ENCODE results near the gene OR4D9.
A peak's percentile ranks its signal among the peaks of the same experiment; 100 is the strongest.
"Not testable (repeated sequence)": the region's sequence is repeated elsewhere in the genome, so short reads cannot be mapped to it uniquely, and the experiment has no call there.

OR4D9 gene

DNA sequence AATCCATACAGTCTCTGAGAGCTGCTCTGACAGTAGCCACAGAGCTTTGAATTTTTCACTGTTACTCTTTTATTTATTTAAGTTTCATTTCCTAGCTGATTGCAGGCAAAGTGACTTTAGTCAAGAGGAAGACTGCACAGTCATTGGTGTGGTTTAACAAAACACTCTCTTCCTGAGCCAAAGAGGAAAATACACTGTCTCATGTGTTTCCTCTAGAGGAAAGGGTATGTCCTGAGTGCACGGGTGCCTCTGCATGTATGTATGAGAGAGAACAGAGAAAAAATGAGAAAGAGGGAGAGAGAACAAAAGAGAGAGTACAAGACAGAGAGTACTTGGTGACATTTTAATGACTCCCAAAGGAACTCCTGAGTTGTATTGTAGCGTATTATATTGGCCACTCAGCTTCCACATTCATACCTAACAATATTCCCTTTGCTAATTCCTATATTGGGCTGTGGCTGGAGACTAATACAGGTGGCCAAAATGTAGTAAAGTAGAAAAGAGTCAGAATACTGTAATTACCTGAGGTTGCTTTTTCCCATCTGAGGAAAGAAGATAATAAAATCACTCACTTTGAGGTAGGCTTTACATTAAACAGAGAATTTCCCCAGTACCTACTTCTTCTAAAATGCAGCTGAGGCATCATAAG lies at the start of gene OR4D9:
Gene OR4D9, plus strand, starts transcription at position 599 of the 649 bp plus-strand sequence. CDS start 3,374 bp downstream, outside the sequence.
- DNase-seq (ENCODE audit: low spot score): peak; percentile 3

DNA sequence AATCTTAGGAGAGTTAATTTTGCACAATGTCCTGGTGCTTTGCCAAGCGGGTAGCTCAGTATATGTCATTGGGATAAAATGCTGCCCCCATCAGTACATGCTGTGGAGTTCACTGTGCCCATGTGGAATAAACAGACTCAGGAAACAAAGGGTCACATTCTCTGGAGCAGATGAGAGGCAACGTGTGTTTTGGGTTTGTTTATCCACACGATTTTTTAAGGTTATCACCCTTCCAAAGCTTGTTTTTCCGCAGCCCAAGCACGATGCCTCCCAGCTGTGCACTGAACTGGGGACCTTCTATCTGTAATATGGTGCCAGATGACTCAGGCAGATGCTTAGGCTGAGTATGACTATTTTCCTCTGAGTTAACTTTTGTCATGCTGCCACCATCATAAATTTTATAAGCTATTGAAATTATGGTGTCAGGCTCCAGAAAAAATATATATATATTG lies 48.1 kb upstream of the OR4D9 start:
- DNase-seq (ENCODE audit: low spot score): no peak

DNA sequence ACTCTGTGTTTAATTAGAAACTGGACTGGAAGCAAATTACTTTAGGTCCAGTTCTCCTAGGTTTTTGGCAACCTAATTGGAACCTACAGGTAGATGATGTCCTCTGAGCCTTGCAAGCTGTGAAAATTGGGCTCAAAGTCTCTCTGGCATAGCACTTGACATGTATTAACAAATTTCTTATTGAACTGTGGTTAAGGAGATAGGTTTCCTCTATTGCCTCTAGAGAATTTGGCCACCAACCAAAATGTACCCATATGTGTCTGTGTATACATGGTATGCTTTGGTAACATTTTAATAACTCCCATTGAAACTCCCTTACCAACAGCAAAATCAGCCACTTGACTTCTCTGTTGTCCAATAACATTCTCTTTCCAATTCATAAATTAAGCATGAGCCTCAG lies 38.3 kb upstream of the OR4D9 start, which contains the start of gene OR4D10:
Gene OR4D10, plus strand, starts transcription at position 301 of the 400 bp plus-strand sequence. CDS start 4,115 bp downstream, outside the sequence.
- DNase-seq (ENCODE audit: low spot score): no peak

DNA sequence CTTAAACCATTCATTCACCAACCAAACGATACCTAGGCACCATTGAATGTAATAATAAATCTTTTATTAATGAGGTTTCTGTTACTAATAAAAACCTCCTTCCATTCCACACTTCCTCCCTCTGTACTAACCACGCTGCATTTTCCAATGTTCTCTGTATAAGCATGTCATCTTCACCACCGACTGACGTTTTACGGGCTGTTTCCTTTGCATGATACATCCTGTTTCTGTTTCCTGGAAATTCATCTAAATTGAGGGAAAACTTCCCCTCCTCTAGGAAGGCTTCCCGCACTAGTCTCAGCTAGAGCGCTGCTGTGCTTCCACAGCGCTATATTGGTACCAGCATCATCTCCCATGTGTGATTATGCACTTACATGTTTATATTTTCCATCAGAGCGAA lies 36.2 kb upstream of the OR4D9 start:
- DNase-seq (ENCODE audit: low spot score): no peak

DNA sequence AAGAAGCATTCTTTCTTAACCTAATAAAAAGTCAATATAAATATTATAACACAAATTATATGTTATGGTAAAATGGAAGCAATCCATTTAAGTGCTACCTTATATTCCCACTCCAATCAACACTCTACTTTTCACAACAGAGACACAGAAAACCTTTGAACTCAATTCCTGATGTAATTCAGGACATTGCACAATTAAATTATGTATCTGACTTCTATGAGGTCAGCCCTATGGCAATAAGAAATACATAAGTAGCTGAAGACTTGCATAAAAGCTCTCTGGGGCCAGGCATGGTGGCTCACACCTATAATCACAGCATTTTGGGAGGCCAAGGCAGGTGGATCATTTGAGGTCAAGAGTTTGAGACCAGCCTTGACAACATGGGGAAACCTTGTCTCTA lies 31.4 kb upstream of the OR4D9 start:
- DNase-seq (ENCODE audit: low spot score): no peak

DNA sequence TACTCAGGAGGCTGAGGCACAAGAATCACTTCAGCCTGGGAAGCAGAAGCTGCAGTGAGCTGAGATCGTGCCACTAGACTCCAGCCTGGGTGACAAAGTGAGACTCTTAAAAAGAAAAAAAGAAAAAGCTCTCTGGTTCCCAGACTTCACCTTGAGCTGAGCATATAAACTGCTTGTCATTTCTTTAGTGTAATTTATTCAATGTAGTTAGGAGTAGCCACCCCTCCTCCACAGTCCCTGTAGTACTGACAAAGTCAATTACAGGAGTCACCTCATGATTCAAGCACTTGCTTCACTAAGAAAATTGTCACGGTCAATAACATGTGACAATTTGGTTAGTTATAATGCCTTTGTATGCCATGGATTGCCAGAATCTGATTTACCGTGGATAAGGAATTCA lies 31.0 kb upstream of the OR4D9 start:
- DNase-seq (ENCODE audit: low spot score): no peak

DNA sequence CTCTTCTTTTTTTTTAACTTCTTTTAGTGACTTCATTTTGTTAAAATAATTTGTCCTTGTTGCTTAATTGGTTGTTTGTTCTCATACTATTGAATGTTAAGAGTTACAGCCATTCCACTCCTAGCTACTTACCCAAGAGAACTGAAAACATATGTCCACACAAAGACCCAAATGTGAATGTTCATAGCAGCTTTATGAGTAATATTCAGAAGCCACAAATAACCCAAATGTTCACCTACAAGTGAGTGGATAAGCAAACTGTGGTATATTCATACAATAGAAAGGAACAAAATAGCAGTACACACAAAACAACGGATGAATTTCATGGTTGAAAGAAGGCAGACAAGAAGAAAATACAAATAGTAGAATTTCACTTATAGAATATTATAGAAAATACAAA lies 9.4 kb upstream of the OR4D9 start:
- DNase-seq (ENCODE audit: low spot score): no peak

DNA sequence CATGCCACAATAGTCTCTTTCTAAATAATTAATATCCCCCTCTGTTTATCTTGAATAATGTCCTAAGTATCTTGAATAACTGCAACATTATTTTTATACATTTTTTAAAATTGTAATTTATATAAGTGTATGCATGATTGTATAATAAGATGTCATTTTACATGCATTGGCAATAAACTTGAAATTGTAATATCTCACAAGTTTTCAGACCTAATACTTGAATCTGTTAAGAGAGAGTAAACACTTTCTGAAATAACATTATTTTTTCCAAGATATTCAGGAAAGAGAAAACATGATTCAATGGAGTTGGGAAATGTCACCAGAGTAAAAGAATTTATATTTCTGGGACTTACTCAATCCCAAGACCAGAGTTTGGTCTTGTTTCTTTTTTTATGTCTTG lies 8.1 kb upstream of the OR4D9 start, which contains the start of gene OR4D11:
Gene OR4D11, plus strand, starts transcription at position 301 of the 400 bp plus-strand sequence. Its CDS starts 0 bp downstream, at position 301.
- DNase-seq (ENCODE audit: low spot score): no peak

DNA sequence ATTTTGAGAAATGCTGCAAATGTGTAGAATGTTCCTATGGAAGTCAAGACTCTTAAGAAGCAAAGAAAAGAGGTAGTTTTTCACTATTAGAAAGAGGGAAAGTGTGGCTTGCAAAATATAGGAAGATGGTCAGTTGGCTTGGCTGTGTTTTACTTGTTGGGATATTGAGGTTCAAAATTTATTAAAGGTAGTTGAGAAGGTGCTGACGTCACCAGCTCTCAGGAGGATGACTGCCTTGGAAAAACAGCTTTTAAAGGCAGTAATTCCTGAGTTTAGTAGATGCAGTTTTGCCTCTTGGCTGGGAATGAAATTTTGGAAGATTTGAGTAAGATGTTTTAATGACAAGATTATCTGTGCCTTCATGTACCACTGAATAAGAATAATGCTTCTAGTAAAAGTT lies 336 bp downstream of the OR4D9 start:
- DNase-seq (ENCODE audit: low spot score): no peak

DNA sequence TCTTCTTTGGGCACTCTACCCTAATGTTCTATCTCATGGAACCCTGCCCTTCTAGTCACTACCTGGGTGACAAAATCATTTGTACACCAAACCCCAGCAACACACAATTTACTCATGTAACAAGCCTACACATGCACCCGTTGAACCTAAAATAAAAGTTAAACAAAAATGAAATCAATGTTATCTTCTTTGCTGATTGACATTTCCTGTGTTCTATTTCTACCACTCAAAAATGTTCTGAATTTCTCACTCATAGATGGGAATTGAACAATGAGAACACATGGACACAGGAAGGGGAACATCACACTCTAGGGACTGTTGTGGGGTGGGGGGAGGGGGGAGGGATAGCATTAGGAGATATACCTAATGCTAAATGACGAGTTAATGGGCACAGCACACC lies 8.8 kb downstream of the OR4D9 start:
- not testable (repeated sequence) for DNase-seq (ENCODE audit: low spot score)

DNA sequence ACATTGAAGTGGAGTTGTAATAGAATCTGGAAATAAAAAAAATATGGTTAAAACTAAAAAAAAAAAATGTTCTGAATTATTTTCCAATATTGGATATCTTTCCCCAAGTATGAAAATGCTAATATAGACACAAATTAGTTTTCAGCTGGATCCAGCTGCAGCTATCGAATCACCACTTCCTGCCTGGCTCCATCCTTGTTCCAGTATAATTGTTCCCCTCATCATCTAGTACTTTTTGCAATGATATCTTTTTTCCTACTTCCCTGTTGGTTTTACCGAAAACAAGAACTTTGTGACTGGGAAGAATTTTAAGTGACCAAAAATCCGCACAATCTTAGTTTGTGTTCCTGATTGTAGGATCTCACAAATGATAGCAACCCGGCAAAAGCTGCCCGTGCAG lies 9.4 kb downstream of the OR4D9 start:
- no peak for DNase-seq (ENCODE audit: low spot score)

DNA sequence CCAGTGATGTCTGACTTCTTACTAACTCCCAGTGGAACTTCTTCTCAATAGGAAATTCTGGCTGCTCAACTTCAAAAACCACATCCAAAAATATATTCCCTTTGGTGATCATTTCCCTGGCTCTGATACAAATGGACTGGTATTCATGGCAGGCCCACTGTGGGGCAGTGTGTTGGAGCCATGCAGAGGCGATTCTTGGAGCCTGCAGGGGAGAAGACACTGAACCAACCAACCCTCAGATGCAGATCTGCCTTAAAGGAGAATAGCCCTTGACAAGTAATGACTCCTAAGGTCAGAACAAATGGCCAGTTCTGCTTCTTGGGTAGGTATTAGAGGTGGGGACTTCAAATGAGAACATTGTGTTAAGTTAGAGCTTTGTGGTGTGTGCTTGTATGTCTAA lies 12.2 kb downstream of the OR4D9 start:
- DNase-seq (ENCODE audit: low spot score): no peak

DNA sequence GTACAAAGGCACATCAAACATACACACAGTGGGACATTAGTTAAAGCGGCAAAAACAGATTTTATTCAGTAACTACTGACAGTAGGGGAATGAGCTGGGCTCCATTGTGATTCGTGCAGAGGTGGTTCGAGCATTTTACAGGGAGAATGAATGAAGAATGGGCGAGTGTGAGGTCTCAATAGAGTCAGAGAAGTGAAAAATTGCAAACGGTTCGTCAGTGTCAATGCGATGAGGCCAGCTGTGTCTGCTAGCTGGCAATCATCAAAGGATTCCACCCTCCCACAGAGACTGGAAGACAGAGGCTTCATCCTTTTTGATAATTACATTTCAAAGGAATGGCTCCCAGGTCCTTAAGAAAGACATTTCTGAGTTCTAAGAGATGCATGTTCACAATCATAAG lies 17.4 kb downstream of the OR4D9 start:
- no peak for DNase-seq (ENCODE audit: low spot score)

DNA sequence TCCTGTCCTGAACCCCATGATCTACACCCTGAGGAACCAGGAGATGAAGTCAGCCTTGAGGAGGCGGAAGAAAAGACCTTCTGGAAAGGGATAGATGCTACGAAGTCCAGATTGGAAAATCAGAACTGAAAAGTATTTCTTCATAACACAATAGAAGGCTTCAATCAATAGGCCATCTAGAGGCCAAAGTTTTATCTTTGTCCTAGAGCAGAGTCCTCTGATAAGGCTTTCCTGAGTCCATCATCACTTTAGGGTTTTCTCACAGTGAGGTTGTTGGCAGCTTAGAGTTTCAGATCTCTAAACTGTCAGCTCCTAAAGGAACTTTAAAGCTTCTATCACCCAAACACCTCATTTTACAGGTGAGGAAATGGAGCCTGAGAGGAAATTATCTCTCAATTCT lies 21.3 kb downstream of the OR4D9 start:
- no peak for DNase-seq (ENCODE audit: low spot score)

DNA sequence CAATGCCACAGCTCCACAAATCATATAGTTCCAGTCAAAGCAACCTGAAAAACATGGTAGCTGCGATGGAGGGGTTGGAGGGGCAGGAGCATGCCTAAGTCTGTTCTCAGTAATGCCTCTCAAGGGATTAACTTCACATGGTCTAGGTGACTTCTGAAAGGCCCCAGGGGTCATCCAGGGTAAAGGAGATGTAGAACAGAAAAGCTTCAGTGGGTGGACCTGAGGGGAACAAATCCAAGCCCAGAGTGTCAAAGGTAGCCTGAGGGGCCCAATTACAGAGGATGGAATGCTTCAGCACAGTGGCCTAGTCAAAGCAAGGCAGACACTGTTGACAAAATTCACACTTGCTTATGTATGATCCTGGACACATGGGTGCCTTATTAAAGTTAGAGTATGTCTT lies 23.3 kb downstream of the OR4D9 start:
- no peak for DNase-seq (ENCODE audit: low spot score)

DNA sequence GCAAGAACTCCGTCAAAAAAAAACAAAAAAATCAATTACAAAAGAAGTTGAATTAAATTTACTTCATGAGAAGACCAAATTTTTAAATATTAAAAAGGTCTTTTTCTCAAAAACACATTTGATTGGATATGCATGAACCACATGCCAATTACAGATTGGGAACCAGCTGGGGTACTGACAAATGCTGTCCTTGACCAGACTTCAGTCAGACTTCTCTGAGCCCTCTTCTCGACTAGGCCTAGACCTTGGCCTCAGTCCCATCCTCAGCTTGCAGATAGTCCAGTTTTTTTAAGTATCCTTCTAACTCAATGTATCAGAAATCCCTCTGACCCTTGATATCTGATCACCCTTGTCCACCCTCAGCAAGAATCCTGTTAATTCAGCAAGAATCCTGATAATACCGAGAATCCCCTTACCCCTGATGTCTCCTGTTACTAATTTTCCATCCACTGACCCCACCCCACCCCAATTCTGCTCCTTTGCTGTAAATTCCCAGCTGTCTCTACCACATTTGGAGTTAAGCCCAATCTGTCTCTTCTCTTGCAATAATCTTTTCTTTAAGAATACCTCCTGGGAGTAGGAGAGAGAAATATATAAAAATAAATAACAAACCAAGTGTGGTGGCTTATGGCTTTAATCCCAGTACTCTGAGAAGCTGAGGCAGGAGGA lies 30.9 kb downstream of the OR4D9 start:
- DNase-seq (ENCODE audit: low spot score): no peak

DNA sequence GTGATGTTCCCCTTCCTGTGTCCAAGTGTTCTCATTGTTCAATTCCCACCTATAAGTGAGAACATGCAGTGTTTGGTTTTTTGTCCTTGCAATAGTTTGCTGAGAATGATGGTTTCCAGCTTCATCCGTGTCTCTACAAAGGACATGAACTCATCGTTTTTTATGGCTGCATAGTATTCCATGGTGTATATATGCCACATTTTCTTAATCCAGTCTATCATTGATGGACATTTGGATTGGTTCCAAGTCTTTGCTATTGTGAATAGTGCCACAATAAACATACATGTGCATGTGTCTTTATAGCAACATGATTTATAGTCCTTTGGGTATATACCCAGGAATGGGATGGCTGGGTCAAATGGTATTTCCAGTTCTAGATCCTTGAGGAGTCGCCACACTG lies 32.4 kb downstream of the OR4D9 start:
- not testable (repeated sequence) for DNase-seq (ENCODE audit: low spot score)

DNA sequence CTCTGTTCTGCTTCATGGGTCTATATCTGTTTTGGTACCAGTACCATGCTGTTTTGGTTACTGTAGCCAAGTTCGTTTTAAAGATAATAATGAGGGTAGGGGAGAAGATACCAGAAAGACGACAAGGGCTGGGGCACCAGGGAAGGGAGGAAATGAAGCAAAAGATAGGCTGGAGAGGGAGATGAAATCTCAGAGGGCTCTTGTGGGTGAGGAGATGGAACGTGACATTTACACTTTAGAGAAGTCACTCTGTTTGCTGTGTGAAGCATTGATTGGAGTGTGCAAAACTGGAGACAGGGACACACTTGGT lies 33.5 kb downstream of the OR4D9 start:
- no peak for DNase-seq (ENCODE audit: low spot score)

DNA sequence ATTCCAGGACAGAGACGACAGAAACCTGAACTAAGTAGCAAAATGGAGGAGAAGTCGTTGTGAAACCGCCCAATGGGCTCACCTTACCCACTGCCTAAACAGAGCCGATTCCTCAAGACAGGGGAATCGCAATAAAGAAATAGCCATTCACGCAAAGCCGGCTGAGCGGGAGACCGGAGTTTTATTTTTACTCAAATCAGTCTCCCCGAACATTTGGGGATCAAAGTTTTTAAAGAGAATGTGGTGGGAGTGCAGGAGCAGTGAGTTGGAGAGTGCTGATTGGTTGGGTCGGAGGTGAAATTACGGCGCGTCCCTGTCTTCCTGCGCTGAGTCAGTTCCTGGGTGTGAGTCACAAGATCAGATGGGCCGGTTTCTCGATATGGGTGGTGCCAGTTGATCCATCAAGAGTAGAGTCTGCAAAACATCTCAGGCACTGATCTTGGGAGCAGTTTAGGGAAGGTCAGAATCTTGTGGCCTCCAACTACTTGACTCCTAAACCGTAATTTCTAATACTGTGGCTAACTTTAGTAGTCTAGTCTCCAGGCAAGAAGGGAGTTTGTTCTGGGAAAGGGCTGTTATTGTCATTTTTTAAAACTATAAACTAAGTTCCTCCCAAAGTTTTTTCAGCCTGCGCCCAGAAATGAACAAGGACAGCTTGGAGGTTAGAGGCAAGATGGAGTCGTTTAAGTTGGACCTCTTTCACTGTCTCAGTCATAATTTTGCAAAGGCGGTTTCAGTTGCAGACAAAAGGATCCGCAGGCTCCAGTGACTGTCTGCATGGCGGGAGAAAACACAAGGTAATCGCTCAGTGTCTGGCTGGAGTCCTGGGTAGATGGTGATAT lies 34.1 kb downstream of the OR4D9 start:
- no peak for DNase-seq (ENCODE audit: low spot score)

DNA sequence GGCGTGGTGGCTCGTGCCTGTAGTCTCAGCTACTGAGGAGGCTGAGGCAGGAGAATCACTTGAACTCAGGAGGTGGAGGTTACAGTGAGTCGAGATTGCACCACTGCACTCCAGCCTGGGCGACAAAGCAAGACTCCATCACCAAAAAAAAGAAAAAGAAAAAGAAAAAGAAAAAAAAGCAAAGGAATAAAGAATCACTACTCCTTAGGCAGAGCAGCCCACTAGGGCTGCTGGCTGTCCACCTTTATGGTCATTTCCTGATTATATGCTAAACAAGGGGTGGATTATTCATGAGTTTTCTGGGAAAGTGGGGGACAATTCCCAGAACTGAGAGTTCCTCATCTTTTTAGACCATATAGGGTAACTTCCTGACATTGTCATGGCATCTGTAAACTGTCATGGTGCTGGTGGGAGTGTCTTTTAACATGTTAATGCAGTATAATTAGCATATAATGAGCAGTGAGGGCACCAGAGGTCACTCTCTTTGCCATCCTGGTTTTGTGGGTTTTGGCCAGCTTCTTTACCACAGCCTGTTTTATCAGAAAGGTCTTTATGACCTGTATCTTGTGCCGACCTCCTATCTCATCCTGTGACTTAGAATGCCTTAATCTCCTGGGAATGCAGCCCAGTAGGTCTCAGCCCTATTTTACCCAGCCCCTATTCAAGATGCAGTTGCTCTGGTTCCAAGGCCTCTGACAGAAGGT lies 36.4 kb downstream of the OR4D9 start:
- DNase-seq (ENCODE audit: low spot score): not testable (repeated sequence)

DNA sequence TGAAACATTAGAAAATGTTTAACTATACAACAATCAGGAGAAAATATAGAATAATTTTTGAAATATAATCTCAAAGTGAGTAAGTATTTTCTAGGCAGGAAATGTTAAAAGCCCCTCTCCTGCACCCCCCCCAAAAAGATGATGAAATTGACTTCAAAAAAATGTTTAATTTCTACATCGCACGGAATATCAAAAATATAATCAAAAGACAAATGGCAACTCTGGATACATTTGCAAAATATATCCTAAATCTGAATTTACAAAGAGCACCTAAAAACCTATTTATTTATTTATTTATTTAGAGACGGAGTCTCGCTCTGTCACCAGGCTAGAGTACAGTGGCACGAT lies 36.9 kb downstream of the OR4D9 start:
- DNase-seq (ENCODE audit: low spot score): no peak

DNA sequence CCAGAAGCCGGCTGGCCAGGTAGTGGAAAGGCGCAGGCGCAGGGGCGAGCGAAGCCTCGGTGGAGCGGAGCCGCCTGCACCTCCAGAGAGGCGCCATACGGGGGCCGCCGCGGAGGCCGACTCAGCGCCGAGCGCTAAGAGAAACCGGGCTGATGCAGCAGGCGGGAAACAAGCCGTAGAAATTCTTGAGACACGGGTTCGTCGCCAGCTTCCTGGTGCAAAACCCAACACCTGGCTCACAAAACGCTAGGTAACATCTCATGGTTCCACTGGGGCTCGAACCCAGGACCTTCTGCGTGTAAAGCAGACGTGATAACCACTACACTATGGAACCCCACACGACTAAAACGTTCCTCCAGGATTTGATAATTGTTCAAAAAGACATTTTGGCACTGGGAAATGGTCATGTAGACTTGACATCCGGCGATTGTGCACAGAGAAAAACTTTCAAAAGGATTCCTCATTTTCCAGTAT lies 39.1 kb downstream of the OR4D9 start:
- peak; percentile 75 for DNase-seq (ENCODE audit: low spot score)

All from globus pallidus (tissue), 1 donor.